ENCODE data around the gene SLC22A14.

GRCh38 chr3:38349684-38350359 is 67.7 kb downstream of the SLC22A14 start:
- no peak for TF ChIP-seq SETDB1 (IDR thresholded peaks at IDR 0.05; ENCODE audit: low read length)
- TF ChIP-seq, protein P1, sequence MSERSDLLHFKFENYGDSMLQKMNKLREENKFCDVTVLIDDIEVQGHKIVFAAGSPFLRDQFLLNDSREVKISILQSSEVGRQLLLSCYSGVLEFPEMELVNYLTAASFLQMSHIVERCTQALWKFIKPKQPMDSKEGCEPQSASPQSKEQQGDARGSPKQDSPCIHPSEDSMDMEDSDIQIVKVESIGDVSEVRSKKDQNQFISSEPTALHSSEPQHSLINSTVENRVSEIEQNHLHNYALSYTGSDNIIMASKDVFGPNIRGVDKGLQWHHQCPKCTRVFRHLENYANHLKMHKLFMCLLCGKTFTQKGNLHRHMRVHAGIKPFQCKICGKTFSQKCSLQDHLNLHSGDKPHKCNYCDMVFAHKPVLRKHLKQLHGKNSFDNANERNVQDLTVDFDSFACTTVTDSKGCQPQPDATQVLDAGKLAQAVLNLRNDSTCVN (CRISPR knock-in tag; IDR thresholded peaks at IDR 0.05): no peak
- TF ChIP-seq RAD21 (CRISPR knock-in tag; conservative IDR thresholded peaks at IDR 0.05 in 1 of 2, IDR thresholded peaks at IDR 0.05 in 1 of 2): no peak
- TF ChIP-seq SNRNP70 (optimal IDR thresholded peaks at IDR 0.05; ENCODE audit: low read depth, low read length): no peak
- TF ChIP-seq HDAC6 (IDR thresholded peaks at IDR 0.05; ENCODE audit: low read depth, low read length): no peak
- no peak for TF ChIP-seq ZKSCAN1 (IDR thresholded peaks at IDR 0.05; ENCODE audit: low read depth, low read length)
- no peak for TF ChIP-seq KDM2B (CRISPR knock-in tag; IDR thresholded peaks at IDR 0.05)
- no peak for TF ChIP-seq ELF4 (CRISPR knock-in tag; IDR thresholded peaks at IDR 0.05)
- no peak for TF ChIP-seq GABPA (tag; conservative IDR thresholded peaks at IDR 0.05; ENCODE audit: low read depth)
- no peak for TF ChIP-seq ESRRA (IDR thresholded peaks at IDR 0.05; ENCODE audit: borderline replicate concordance, low read depth)
- no peak for TF ChIP-seq PRMT5 (CRISPR knock-in tag; IDR thresholded peaks at IDR 0.05)
- TF ChIP-seq, protein P2, sequence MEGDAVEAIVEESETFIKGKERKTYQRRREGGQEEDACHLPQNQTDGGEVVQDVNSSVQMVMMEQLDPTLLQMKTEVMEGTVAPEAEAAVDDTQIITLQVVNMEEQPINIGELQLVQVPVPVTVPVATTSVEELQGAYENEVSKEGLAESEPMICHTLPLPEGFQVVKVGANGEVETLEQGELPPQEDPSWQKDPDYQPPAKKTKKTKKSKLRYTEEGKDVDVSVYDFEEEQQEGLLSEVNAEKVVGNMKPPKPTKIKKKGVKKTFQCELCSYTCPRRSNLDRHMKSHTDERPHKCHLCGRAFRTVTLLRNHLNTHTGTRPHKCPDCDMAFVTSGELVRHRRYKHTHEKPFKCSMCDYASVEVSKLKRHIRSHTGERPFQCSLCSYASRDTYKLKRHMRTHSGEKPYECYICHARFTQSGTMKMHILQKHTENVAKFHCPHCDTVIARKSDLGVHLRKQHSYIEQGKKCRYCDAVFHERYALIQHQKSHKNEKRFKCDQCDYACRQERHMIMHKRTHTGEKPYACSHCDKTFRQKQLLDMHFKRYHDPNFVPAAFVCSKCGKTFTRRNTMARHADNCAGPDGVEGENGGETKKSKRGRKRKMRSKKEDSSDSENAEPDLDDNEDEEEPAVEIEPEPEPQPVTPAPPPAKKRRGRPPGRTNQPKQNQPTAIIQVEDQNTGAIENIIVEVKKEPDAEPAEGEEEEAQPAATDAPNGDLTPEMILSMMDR (IDR thresholded peaks at IDR 0.05 in 2 of 3, conservative IDR thresholded peaks at IDR 0.05 in 1 of 3; ENCODE audit: insufficient read depth in 2 of 3, low read depth in 1 of 3, low read length in 3 of 3): no peak
- no peak for TF ChIP-seq MAZ (CRISPR knock-in tag; conservative IDR thresholded peaks at IDR 0.05 in 1 of 2, IDR thresholded peaks at IDR 0.05 in 1 of 2)

Measured in K562 (cell line).